Endometrial microvascular endothelial cells (primary cell): ENCODE data around the gene BOD1L2. TPM values are rescaled to one million over a fixed set of nuclear protein-coding genes. Genes with fewer than 3 reads are reported as not detected.

Source experiments
- total RNA-seq: library from RNA; depleted of rRNA; stranded (reverse); fragments of >200 nt; gene quantifications from one replicate; pipeline ENCODE4 v1.2.3, GENCODE V29; 2015; ENCODE audit errors: inconsistent ontology term

Gene BOD1L2
- total RNA-seq, 1 donor from 2014 or later: not detected

Other genes with a start within 250 kb of the BOD1L2 start
- gene ST8SIA3, start 205.5 kb downstream of the BOD1L2 start, total RNA-seq: not detected